Measurements from ENCODE around the gene MRM2.

Gene MRM2

DNA sequence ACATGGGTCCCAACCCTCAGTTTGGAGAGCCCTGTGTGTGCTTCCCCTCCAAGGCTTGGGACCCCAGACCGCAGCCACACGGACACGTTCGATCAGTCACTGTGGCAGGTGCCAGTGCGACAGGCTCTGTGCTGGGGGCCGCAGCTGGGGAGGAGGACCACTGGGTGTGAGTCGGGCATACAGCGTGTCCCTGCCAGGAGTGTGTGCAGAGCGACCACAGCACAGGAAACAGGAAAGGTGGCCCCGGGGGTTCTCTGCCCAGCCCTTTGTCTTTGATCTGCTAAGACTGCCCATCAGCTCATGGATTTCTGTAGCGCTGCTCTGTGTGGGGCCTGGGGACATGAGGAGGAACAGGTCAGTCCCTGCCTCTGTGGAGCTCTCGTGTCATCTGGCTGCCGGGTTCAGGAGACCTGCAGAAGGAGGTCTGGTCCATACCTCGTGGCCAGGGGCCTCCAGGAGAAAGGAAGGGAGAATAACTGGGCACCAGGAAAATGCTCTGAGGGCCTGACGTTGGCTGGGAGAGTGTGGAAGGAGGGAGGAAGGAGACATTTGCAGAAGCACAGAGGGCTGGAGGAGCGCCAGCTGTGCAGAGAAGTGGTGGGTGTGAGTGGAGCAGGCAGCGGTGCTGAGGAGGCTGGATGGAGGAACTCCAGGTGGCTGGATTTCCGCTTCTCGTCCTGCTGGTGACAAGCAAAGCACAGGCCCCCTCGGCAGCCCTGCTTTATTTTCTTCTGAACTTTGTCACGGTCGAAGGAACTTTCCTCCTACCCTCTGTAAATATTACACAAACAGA, 4.1 kb upstream of the MRM2 start:
- DNase-seq (ENCODE audit: low spot score) = no peak

DNA sequence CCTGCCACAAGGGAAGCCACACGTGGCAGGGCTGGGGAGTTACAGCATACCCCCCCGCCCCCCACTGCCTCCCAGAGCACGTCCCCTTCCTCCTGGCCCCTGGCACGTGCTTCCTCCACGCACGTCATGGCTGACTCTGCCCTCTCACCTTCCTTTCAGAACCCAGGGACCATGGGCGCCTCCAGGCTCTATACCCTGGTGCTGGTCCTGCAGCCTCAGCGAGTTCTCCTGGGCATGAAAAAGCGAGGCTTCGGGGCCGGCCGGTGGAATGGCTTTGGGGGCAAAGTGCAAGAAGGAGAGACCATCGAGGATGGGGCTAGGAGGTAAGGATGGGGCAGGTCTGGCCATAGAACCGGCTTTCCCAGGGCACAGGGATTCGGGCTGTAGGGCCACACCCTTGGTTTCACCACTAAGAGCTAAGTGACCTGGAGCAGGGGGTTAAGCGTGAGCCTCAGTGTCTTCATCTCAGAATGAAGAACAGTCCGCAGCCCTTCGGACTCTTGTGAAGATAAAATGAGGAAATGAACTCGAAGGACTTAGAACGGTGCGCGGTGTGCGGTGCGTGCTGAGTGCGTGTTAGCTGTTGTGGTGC, 2.5 kb upstream of the MRM2 start:
- no peak for DNase-seq (ENCODE audit: low spot score)

DNA sequence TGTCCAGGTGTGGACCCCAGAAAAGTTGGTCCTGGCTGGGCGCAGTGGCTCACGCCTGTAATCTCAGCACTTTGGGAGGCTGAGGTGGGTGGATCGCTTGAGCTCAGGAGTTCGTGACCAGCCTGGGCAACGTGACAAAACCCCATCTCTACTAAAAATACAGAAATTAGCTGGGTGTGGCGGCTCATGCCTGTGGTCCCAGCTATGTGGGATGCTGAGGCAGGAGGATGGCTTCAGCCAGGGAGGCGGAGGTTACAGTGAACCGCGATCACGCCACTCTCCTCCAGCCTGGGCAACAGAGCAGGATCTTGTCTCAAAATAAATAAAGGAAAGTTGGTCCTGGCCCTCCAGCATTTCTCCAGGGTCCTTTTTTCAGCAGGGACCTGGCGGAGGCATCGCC, 1.5 kb upstream of the MRM2 start:
- DNase-seq (ENCODE audit: low spot score) = no peak

DNA sequence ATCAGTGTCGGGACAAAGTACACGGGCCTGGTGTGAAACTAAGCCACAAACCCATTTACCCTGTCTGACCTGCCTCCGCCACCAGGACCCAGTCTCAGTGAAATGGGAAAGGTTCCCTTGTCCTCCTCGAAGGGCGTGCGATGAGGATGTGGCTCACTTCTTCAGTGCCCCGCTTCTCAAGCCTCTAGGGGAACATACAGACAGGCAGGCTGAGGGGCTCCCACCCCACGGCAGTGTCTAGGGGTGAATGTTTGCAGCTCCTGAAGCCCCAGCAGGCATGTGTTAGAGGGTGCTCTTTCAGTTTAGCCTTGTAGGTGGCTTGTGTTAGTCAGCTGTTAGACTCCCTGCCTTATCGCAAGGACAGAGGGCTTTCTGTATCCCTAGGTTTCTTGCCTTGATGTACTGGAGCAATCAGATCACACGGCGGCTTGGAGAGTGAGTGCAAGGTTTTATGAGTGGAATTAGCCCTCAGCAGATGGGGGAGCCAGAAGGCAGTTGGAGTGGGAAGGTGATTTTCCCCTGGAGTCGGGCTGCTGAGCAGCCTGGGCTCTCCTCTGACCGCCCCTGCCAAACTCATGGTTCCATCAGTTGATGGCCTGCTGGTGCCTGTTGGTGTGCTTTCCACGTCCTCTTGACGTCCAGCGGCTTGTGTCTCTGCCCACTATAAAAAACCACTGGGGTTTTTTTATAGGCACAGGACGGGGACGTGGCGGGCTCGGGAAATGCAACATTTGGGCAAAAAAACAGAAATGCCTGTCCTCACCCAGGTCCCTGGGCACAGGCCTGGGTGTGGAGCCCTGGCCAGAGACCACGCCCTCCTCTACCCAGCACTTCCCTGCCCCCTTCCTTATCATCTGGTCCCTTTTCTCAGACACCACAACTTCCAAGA, 780 bp upstream of the MRM2 start:
- peak; percentile 50 for DNase-seq (ENCODE audit: low spot score)

DNA sequence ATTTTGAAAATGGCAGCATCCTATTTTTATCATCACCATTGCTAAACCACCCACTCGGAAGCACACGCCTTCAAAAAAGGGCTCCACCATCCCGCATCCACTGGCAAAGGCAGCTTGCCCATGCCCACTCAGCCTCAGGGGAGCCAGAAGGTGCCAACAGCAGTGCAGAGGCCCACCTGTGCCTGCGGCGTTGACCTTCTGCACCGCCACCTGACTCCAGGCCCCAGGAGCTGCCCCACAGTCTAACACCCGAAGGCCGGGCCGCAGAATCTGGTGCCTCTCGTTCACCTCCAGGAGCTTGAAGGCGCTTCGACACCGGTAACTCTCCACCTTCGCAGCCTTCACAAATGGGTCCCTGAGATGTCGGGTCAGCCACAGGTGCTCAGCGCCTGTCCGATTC, 2.8 kb downstream of the MRM2 start:
- DNase-seq (ENCODE audit: low spot score) = no peak

DNA sequence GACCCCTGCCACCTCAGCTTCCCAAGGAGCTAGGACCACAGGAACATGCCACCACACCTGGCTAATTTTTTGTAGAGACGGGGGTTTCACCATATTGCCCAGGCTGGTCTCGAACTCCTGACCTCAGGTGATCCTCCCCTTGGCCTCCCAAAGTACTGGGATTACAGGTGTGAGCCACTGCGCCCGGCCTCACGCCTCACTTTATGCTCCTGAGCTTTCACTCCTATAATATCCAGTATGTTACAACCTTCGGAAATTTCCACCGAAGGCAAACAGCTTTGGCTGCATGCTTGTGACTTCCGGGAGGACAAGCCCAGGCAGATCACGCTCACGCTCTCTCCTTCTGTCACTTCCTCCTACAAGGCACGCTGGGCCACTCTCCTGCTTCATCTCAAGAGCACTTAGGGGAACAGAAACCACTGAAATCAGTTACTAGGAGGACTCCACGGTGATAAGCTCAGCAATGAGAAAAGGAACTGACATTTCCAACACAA, 4.8 kb downstream of the MRM2 start:
- DNase-seq (ENCODE audit: low spot score) = no peak

DNA sequence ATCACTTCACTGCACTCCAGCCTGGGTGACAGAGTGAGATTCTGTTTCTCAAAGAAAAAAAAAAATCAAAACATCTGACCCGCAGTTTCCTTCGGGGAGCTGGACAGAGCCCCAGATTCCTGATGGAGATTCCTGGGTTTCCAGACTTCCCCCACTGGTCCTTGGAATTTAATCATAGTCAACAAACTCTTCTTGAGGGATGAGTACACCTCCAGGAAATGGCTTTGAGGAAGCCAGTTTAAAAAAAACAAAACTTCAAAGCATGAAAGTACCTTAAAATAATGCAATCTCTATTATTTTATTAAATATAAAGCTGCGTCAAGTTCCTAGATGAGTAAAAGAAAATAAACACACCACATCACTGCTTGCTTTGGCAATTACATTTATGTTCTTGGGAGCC, 8.1 kb downstream of the MRM2 start:
- no peak for DNase-seq (ENCODE audit: low spot score)

DNA sequence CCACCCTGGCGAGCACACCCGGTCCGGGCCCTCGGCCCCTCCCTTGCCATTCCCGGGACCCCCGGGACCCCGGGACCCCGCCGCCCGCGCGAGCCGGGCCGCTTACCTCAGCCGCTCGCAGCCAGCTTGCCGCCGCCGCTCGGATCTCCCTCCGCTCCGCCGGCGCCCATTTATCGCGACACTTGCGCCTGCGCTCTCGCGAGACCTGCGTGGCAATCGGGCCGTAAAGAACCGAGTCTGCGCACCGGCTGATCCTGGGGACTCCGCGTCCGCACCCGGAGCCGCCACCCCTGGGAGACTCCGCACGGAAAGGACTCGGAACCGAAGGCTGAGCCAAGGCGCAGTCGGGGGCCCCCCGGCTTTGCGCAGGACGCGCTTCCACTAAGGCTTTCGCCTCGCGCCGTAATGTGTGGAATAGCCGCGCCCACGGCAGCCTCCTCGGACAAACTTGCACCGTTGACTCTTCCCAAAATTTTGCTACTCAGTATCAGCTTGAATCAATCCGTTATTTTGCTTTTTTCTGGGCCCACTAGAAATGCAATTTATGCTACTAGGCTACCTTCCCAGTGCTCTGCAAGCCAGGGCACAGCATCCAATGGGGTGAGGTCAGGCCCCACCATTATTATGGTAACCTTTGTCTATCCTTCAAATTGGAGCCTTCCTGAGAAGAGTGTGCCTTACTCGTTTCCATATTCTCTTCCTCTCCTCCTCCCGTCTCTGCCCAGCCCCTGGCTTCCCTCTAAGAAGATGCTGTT, 9.1 kb downstream of the MRM2 start, which contains the start of gene MAD1L1:
Gene MAD1L1 (minus strand): TSS at position 180 of the 755 bp plus-strand sequence. CDS start 2,812 bp downstream, outside the sequence.
- DNase-seq (ENCODE audit: low spot score) = peak; percentile 90

DNA sequence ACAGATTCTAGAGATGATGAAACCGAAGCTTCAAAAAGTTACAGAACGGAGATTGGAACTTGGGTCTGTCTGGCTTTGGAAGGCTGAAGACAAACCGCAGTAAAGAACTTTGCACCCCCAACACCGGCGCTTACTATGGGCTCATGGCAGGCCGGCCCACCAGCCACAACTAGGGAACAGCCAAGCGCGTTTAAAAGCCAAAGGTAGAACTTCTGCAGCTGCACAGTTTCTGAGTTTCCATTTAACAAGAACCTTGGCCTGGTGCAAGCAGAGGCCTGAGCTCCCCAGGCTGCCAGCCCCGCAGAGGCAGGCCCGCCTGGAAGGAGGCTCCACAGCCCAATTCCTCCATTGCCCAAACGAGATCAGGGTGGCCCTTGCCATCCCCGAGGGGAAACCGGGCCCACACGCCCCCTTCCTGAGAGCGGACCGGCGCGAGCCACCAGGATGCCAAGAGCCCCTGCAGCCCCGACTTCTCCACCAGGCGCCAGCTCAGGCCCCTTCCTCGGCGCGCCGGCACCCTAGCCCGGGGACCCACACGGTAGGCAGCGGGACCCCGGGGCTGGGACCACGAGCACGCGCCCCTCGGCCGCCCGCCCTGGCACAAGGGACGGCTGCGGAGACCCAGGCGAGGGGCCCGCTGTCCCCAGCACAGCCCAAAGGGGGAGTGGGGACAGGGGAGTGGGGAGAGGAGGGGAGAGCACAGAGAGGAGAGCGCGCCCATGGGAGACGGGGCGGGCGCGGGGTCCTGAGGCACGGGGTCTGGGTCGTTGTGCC, 9.8 kb downstream of the MRM2 start:
- DNase-seq (ENCODE audit: low spot score) = peak; percentile 5

DNA sequence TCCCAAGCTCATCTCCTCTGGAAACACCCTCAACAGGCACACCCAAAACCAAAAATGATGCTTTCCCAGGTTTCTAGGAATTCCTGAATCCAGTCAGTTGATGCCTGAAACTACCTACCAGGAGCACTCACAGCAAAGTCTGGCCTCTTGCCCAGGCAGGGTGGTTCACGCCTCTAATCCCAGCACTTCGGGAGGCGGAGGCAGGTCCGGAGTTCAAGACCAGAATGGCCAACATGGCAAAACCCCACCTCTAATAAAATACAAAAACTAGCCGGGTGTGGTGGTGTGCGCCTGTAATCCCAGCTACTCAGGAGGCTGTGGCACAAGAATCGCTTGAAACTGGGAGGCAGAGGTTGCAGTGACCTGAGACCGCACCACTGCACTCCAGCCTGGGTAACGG, 11.1 kb downstream of the MRM2 start:
- DNase-seq (ENCODE audit: low spot score) = no peak

DNA sequence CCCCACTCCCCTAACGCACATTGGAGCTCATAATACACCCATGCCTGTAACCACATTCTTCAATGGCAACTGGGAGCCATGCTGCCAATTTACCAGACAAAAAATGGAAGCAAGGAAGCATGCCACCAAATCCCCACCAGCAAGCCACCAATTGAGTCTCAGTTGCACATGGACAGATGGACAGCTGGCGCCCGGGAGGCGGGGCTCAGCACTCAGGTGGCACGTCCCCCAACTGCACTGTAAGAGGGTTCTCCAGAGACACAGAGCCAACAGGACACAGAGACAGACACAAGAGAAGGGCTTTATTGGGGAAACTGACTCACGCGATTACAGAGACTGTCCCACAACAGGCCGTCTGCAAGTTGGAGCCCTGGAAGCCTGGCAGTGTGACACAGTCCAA, 11.8 kb downstream of the MRM2 start:
- no peak for DNase-seq (ENCODE audit: low spot score)

DNA sequence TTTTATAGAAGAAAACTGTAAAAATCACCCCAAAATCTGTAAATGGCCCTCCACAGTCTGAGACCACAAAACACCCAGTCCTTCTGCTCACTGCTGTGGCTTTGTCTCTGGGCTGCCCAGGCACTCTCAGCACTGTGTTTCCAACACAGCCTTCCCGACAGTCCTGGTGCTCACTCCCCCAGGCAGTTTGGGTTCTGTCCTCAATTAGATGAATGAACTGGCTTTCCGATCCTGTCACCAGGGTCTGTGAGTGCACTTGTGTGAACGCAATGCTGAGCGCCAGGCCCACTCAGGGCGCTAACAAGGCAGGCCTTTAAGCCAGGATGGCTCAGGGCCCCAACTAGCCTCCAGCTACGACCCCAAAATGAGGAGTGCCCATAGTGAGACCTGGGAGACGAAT, 12.5 kb downstream of the MRM2 start:
- DNase-seq (ENCODE audit: low spot score) = no peak

DNA sequence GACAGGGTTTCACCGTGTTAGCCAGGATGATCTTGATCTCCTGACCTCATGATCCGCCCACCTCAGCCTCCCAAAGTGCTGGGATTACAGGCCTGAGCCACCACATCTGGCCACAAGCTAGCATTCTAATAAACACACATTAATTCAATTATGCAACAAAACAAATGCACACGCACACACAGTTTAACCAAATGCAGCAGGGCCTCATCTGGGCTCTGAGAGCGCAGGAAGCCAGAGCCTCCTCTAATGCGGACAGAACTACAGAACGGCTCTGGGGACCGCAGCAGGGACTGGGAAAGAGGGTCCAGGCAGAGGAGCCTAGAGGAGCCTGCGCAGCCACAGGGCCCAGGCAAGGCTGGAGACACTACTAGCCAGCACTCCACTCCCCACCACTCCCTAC, 13.1 kb downstream of the MRM2 start:
- no peak for DNase-seq (ENCODE audit: low spot score)

DNA sequence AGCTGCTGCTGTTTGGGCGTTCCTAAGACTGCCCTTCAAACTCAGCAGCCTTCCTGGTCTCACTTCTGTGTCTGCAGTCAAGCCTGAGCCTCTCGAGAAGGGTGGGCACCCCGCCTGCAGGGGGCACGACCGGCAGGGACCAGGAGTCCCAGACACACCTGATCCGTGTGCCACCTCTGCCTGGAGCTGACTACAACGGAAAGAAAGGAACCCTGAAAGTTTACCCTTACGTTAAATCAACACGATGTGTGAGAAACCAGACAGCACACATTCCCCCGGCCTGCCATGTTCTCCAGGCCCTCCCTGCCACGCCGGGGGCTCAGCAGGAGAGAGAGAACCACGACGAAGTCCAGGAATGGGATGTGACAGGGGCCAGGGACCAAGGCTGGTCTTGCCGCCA, 14.3 kb downstream of the MRM2 start:
- no peak for DNase-seq (ENCODE audit: low spot score)

DNA sequence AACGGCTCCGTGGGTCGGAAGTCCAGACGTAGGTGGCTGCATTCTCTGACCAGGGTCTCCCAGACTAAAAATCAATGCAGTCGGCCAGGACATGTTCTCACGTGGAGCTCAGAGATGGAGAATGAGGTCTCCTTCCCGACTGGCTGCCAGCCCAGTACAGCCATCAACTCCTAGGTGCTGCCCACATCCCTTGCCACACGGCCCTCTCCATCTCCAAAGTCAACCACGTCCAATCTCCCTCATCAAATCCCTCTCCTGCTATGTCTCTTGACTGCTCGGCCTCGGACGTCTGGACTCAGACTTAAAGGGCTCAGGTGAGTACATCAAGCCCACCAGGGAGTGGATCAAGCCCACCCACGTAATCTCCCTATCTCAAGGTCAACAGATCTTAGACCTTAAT, 16.2 kb downstream of the MRM2 start:
- no peak for DNase-seq (ENCODE audit: low spot score)

DNA sequence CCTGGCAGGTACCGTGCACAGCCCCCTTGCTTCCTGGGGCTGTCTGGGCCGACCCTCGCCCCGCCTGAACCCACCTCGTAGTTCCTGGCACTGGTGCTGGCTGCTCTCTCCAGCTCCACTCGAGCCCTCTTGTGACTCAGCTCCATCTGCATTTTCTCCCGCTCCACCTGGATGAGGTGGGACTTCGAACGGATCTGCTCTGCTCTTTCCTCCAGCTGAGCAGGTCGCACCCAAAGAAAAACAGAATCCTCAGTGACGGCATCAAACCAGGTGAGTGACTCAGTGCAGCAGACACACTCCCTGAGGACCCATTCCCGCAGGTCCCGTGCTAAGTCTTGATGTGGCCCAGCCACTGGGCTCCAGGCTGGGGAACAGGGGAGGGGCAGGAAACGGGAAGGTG, 16.7 kb downstream of the MRM2 start:
- DNase-seq (ENCODE audit: low spot score) = no peak

DNA sequence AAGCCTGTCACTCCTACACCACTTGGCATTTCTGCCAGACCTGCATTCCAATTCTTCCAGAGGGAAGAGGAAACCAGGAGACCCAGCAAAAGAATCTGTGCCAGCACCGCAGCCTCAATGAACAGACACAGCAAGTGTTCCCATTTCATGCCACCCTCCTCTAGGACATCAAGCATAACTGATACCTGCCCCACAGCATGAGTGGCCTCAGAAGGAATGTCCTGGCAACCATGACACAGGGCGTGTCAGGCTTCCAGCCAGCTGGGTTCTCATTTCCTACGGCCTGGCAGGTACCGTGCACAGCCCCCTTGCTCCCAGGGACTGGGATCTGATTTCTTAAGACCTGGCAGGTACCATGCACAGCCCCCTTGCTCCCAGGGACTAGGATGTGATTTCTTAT, 17.1 kb downstream of the MRM2 start:
- DNase-seq (ENCODE audit: low spot score) = no peak

DNA sequence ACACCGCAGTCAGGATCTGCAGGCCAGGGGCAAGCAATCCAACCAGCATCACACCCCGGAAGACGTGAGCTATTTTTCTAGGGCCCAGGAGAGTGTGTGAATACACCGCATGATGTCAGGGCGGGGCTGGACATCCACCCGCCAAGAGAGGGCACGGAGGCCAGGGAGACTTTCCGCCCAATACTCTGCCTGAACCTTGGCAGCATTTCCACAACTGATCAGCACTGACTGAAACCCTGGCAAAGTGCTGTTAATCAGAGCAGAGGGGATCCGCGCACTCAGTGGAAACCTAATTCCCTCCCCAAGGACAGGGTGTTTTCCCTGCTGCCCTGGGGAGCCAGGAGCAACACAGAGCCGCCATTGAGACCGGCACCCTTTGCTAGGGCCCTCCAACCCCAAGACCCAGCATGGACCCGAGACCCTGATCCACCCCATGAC, 17.5 kb downstream of the MRM2 start:
- DNase-seq (ENCODE audit: low spot score) = no peak

DNA sequence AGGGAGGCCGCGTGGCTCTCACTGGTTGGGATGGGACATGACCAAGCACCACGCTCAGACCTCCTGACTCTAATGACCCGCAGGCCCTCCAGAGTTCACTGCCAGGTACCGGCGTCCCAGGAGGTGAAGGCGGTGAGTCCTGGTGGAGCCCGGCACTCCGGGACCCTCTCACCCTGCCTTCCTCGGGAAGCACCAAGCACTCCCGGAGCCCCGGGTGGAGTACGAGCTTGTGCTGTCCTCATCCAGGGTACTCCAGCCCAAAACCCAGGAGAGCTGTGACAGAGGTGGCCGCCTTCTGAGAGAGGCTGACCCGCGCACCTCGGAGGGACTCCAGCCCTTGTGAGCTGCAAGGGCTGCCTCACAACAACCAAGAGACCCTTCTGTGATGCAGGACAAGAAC, 18.7 kb downstream of the MRM2 start:
- DNase-seq (ENCODE audit: low spot score) = no peak

DNA sequence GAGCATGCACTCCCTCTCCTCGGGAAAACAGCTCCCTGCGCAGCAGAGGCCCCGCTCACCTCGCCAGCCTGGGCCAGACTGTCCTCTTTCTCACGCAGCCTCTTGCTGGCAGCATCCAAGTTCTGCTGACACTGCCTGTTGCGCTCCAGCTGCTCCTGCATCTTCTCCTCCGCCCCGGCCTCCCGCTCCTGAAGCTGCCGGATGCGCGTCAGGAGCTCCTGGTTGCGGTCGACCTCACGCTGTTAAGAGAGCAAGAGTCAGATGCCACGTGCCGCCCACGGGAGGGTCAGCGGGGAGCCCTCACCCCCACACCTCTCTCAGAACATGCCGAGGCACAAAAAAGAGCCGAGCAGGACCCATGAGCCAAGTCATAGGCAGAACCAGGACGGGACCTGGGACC, 19.5 kb downstream of the MRM2 start:
- no peak for DNase-seq (ENCODE audit: low spot score)

DNA sequence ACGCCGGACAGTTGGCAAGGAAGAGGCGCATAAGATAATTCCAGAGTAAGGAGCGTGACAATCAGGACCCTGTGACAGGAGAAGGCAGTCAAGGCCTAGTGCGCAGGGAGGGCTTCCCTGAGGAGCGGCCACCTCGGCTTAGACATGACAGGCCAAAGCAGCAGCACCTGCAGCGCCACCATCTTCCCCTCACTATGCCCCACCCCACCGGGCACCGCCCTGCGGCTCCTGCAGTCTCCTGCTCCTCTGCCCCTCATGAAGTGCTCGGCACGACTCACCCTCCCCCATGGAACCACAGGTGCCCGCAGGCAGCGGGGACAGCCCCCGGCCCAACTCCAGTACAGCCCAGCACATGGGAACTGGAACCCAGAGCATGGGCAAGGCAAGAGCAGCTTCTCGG, 21.1 kb downstream of the MRM2 start:
- no peak for DNase-seq (ENCODE audit: low spot score)

All from hematopoietic multipotent progenitor cell treated with erythropoietin and hydrocortisone succinate and interleukin-3 and kit ligand, for 17 days (in vitro differentiated cells).